PFSK-1 (cell line): ENCODE results near the gene BMP5.

Experiments
- FOXP2 ChIP-seq: optimal IDR thresholded peaks from 2 replicates; pipeline ENCODE3; 2011; ENCODE audit warnings: borderline replicate concordance, control low read depth, inconsistent platforms; ENCODE audit not compliant: insufficient read depth; ENCODE audit errors: extremely low read length, extremely low read depth
- POLR2AphosphoS5 ChIP-seq: IDR thresholded peaks from 2 replicates; pipeline ENCODE4 v1.6.1; 2012; ENCODE audit warnings: low read depth, mild to moderate bottlenecking, control low read depth, low read length, moderate library complexity
- TF ChIP-seq, protein P1 (sequence below), 2 experiments: IDR thresholded peaks; 2 replicates each; pipeline versions ENCODE4 v1.6.1 to v1.8.0; 2011 to 2012; ENCODE audit warnings: low read depth in 2 of 2, low read length in 2 of 2, control low read depth in 1 of 2, inconsistent platforms in 1 of 2, mild to moderate bottlenecking in 1 of 2, moderate library complexity in 1 of 2; ENCODE audit not compliant: insufficient read depth in 1 of 2

- TF ChIP-seq POLR2AphosphoS5 = no peak
- TF ChIP-seq, protein P1, sequence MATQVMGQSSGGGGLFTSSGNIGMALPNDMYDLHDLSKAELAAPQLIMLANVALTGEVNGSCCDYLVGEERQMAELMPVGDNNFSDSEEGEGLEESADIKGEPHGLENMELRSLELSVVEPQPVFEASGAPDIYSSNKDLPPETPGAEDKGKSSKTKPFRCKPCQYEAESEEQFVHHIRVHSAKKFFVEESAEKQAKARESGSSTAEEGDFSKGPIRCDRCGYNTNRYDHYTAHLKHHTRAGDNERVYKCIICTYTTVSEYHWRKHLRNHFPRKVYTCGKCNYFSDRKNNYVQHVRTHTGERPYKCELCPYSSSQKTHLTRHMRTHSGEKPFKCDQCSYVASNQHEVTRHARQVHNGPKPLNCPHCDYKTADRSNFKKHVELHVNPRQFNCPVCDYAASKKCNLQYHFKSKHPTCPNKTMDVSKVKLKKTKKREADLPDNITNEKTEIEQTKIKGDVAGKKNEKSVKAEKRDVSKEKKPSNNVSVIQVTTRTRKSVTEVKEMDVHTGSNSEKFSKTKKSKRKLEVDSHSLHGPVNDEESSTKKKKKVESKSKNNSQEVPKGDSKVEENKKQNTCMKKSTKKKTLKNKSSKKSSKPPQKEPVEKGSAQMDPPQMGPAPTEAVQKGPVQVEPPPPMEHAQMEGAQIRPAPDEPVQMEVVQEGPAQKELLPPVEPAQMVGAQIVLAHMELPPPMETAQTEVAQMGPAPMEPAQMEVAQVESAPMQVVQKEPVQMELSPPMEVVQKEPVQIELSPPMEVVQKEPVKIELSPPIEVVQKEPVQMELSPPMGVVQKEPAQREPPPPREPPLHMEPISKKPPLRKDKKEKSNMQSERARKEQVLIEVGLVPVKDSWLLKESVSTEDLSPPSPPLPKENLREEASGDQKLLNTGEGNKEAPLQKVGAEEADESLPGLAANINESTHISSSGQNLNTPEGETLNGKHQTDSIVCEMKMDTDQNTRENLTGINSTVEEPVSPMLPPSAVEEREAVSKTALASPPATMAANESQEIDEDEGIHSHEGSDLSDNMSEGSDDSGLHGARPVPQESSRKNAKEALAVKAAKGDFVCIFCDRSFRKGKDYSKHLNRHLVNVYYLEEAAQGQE (IDR thresholded peaks at IDR 0.05; ENCODE audit: insufficient read depth in 1 of 2, low read depth in 2 of 2, low read length in 2 of 2) = no peak
- TF ChIP-seq FOXP2 = no peak
These were observed 47.4 kb downstream of the BMP5 start for GRCh38 chr6:55827818-55828522.
